SU-DHL-6 (cell line): Measurements from ENCODE around the gene FOXS1.

Experiments
- H2AFZ ChIP-seq: fragments of 200-600 bp; sonication (generic); 2 replicates; pipeline ENCODE4 v1.6.1; 2014; ENCODE audit warnings: low read depth, mild to moderate bottlenecking, moderate library complexity, mixed read lengths, antibody characterized with exemption, low read length; ENCODE audit not compliant: severe bottlenecking
- H3F3A ChIP-seq: fragments of 200-600 bp; shearing (Covaris generic); 2 replicates; pipeline ENCODE4 v1.6.0; 2016; ENCODE audit warnings: antibody characterized with exemption, mild to moderate bottlenecking; ENCODE audit not compliant: insufficient read depth
- H3K27ac ChIP-seq: fragments of 200-600 bp; sonication (generic); 2 replicates; pipeline ENCODE4 v1.5.1; 2016; ENCODE audit warnings: low read depth, mild to moderate bottlenecking, low read length, moderate library complexity, mixed read lengths
- H3K27me3 ChIP-seq: fragments of 200-600 bp; sonication (generic), shearing (Covaris generic); 2 replicates; pipeline ENCODE4 v1.6.0; 2014; ENCODE audit warnings: mild to moderate bottlenecking, low read length
- H3K36me3 ChIP-seq: fragments of 200-600 bp; sonication (generic); 2 replicates; pipeline ENCODE4 v1.6.1; 2014; ENCODE audit warnings: mild to moderate bottlenecking, low read length, mixed read lengths
- H3K4me2 ChIP-seq: fragments of 300-600, 200-600 bp; shearing (Covaris generic), sonication (generic); 2 replicates; pipeline ENCODE4 v1.6.0; 2014; ENCODE audit warnings: low read length, low read depth, mild to moderate bottlenecking; ENCODE audit not compliant: poor library complexity, severe bottlenecking
- H3K4me3 ChIP-seq: fragments of 200-600 bp; sonication (generic); 2 replicates; pipeline ENCODE4 v1.5.1; 2014; ENCODE audit warnings: antibody characterized with exemption, low read length, mild to moderate bottlenecking, mixed read lengths; ENCODE audit not compliant: insufficient read depth, poor library complexity, severe bottlenecking
- H3K79me2 ChIP-seq: fragments of 200-600 bp; sonication (generic); 2 replicates; pipeline ENCODE4 v1.6.1; 2014; ENCODE audit warnings: mild to moderate bottlenecking, low read length, moderate library complexity; ENCODE audit not compliant: insufficient read depth
- H3K9ac ChIP-seq: fragments of 200-600 bp; sonication (generic); 2 replicates; pipeline ENCODE4 v1.7.0; 2014; ENCODE audit warnings: mild to moderate bottlenecking, low read length
- H3K9me2 ChIP-seq: fragments of 200-600 bp; sonication (generic); replicated peaks from 2 replicates; pipeline ENCODE4 v1.6.1; 2014; ENCODE audit warnings: low read length; ENCODE audit not compliant: insufficient read depth
- H3K9me3 ChIP-seq: fragments of 200-600 bp; sonication (generic); 2 replicates; pipeline ENCODE4 v1.6.1; 2014; ENCODE audit warnings: low read length, mixed read lengths; ENCODE audit not compliant: insufficient read depth
- H4K20me1 ChIP-seq: fragments of 200-600 bp; sonication (generic); 2 replicates; pipeline ENCODE4 v1.6.1; 2014; ENCODE audit warnings: low read depth, mild to moderate bottlenecking, antibody characterized with exemption, low read length, moderate library complexity, mixed read lengths
- EZH2phosphoT487 ChIP-seq: fragments of 200-600 bp; sonication (generic), shearing (Covaris generic); conservative IDR thresholded peaks from 2 replicates; pipeline ENCODE4 v1.6.1; 2018; ENCODE audit warnings: mild to moderate bottlenecking, antibody characterized with exemption, low read length, moderate library complexity, mixed read lengths
- TF ChIP-seq, protein P1 (sequence below): fragments of 200-600 bp; sonication (generic); IDR thresholded peaks from one replicate; pipeline ENCODE4 v1.5.1; 2017; ENCODE audit warnings: antibody characterized with exemption, mild to moderate bottlenecking, low read length, moderate library complexity; ENCODE audit not compliant: insufficient read depth, poor library complexity, severe bottlenecking

FOXS1 gene

GRCh38 chr20:31808481-31808880 is 36.9 kb downstream of the FOXS1 start:
- H3K9me3 ChIP-seq = no peaks in the 10 kb centered on the region
- H3K4me3 ChIP-seq = no peak overlapping the region
- H3K9me2 ChIP-seq = no peaks in the 10 kb centered on the region
- TF ChIP-seq EZH2phosphoT487 = no peak
- TF ChIP-seq, protein P1, sequence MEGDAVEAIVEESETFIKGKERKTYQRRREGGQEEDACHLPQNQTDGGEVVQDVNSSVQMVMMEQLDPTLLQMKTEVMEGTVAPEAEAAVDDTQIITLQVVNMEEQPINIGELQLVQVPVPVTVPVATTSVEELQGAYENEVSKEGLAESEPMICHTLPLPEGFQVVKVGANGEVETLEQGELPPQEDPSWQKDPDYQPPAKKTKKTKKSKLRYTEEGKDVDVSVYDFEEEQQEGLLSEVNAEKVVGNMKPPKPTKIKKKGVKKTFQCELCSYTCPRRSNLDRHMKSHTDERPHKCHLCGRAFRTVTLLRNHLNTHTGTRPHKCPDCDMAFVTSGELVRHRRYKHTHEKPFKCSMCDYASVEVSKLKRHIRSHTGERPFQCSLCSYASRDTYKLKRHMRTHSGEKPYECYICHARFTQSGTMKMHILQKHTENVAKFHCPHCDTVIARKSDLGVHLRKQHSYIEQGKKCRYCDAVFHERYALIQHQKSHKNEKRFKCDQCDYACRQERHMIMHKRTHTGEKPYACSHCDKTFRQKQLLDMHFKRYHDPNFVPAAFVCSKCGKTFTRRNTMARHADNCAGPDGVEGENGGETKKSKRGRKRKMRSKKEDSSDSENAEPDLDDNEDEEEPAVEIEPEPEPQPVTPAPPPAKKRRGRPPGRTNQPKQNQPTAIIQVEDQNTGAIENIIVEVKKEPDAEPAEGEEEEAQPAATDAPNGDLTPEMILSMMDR = no peak
- H3K9ac ChIP-seq = no peak overlapping the region
- no peak overlapping the region for H2AFZ ChIP-seq
- no peak overlapping the region for H3K27ac ChIP-seq
- no peaks in the 10 kb centered on the region for H3K79me2 ChIP-seq
- no peaks in the 10 kb centered on the region for H3K36me3 ChIP-seq
- no peak overlapping the region for H3K4me2 ChIP-seq
- H3K27me3 ChIP-seq = no peaks in the 10 kb centered on the region
- H3F3A ChIP-seq = peaks cover 13% of the 10 kb centered on the region; the same call in 1 of the 2 replicates
- no peaks in the 10 kb centered on the region for H4K20me1 ChIP-seq

GRCh38 chr20:31806564-31807355 is 38.6 kb downstream of the FOXS1 start:
- Histone ChIP-seq H2AFZ (no peak overlapping the region), H3K79me2 (no peaks in the 10 kb centered on the region), H3K27ac (no peak overlapping the region), H3F3A (peaks cover 18% of the 10 kb centered on the region; the same call in 1 of the 2 replicates), H3K9me2 (no peaks in the 10 kb centered on the region), H4K20me1 (no peaks in the 10 kb centered on the region), H3K27me3 (no peaks in the 10 kb centered on the region), H3K9ac (no peak overlapping the region), H3K36me3 (no peaks in the 10 kb centered on the region), H3K4me2 (no peak overlapping the region), H3K9me3 (no peaks in the 10 kb centered on the region), H3K4me3 (no peak overlapping the region)
- TF ChIP-seq, protein P1 = no peak
- TF ChIP-seq EZH2phosphoT487 = no peak

DNA sequence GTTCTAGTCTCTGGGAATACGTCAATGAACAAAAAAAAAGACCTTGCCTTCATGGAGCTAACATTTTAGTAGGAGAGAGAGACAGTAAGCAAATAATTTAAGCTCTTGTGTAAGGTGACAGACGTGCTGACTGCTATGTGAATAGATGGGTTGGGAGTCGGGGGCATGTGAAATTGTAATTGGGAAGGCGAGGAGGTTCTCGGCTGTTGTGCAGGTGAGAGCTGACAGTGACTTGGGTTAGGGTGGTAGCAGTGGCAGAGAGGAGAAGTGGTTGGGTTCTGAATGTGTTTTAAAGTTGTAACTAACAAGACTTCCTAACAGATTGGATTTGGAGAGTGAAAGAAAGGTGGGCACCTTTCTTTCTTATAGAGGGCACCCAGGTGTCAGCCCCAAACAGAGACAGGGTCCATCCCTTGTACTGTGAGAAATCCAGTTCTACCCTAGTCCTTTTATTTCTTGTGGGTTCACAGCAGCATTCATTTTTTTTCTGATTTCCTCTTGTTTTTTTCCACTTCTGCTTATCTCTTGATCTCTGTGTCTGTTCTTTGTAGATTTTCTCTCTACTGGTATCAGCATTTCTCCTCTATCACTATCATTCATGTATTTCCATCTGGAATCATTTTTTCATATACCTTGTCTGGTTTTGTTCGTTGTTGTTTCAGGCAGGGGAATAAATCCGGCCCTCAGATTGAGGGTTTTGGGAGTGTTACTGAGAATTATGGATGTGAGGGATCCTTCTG is 41.7 kb downstream of the FOXS1 start:
- Histone ChIP-seq H3K9me2 (no peaks in the 10 kb centered on the region), H4K20me1 (no peaks in the 10 kb centered on the region), H3K4me3 (no peak overlapping the region), H3K4me2 (no peak overlapping the region), H3K79me2 (no peaks in the 10 kb centered on the region), H3K9ac (no peak overlapping the region), H3K27ac (no peak overlapping the region), H2AFZ (no peak overlapping the region), H3K9me3 (no peaks in the 10 kb centered on the region), H3F3A (peaks cover 23% of the 10 kb centered on the region; the same call in 1 of the 2 replicates), H3K36me3 (peaks cover 26% of the 10 kb centered on the region), H3K27me3 (no peaks in the 10 kb centered on the region)
- TF ChIP-seq EZH2phosphoT487 = no peak
- TF ChIP-seq, protein P1 = no peak
